GM12872 (cell line): ENCODE data around the gene PLEKHH3.

Source experiments
- TF ChIP-seq, protein P1 (sequence below): IDR thresholded peaks from 3 replicates; pipeline ENCODE4 v1.5.1; 2011; ENCODE audit warnings: low read depth, mild to moderate bottlenecking, low read length, moderate library complexity; ENCODE audit not compliant: insufficient read depth

PLEKHH3 gene

DNA sequence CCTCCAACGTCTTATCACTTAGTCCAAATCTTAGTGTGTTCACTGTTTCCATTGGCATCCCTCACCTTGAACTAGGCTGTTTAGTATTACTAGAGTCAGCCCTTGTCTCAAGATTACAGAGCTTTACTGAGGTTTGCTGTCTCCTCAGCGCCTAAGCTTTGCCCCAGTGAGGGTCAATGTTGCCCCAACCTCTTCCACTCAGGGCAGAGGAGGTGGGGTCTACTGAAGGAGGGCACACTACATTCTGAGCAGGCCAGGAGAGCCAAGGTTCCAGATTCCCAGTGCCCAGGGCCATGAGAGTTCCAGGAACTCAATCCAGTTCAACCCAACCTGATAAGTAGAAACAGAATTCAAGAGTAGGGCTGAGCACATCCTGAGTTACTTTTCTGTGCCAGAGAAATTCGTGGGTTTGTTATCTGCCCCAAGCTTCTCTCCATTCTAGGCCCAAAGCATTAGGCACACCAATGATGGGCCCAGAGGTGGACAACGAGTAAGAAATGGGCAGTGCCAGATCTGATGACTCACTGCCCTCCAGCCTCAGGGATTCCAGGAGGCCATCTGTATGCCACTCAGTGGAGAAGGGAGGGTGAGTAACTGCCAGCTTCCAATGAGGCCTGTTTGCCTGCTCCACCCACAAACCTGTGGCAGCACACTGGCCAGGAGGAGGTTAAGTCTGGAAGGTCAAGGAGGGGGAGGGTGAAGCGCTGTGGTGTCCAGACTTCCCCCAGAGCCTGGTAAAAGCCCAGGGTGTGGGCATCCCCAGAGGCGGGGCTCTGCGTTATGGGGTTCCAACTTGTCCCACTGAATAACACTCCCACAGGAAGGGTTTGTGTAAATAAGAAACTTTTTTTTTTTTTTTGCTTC, 9.5 kb downstream of the PLEKHH3 start:
- TF ChIP-seq, protein P1, sequence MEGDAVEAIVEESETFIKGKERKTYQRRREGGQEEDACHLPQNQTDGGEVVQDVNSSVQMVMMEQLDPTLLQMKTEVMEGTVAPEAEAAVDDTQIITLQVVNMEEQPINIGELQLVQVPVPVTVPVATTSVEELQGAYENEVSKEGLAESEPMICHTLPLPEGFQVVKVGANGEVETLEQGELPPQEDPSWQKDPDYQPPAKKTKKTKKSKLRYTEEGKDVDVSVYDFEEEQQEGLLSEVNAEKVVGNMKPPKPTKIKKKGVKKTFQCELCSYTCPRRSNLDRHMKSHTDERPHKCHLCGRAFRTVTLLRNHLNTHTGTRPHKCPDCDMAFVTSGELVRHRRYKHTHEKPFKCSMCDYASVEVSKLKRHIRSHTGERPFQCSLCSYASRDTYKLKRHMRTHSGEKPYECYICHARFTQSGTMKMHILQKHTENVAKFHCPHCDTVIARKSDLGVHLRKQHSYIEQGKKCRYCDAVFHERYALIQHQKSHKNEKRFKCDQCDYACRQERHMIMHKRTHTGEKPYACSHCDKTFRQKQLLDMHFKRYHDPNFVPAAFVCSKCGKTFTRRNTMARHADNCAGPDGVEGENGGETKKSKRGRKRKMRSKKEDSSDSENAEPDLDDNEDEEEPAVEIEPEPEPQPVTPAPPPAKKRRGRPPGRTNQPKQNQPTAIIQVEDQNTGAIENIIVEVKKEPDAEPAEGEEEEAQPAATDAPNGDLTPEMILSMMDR: no peak

DNA sequence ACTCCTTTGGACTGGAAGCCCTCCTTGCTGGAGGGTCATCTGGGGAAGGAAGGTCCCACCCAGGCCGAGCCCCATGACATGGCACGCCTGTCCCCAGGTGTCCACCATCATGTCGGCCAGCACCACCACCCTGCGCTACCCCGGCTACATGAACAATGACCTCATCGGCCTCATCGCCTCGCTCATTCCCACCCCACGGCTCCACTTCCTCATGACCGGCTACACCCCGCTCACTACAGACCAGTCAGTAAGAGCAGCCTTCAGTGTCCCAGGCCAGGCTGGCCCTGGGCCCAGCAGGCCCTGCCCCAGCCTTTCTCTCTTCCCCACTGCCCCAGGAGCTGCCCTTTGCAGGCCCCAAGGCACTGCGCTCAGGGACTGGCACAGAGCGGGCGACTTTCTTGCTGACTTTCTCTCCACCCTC, 11.2 kb downstream of the PLEKHH3 start:
- TF ChIP-seq, protein P1: no peak

DNA sequence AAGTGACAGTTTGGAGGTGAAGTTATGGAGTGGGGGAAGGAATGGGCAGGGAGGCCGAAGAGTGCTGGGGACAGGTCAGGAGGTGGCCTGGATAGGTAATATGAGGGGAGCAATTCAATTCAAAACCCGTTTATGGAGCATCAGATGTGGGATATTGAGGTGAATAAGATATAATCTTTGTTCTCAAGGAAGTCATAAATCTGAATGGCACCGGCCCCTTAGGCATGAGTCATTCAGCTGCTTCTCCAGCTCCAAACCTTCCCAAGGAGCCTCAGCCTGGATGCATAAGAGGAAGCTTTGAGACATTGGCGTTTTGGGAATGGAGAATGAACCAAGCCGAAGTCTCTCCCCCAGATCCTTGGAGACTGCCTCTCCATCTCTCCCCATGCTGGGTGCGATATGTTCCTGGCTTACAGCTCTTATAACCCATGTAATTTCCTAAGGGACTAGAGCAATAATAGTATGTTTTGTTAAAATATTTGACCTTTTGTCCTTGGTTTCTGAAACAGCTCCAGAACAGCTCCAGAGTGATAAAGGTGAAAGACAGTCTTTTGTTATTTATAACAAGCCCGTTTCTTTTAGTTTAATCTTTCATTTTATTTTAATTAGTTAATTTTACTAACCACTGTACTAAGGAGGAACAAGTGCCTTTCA, 16.0 kb downstream of the PLEKHH3 start:
- TF ChIP-seq, protein P1: no peak

DNA sequence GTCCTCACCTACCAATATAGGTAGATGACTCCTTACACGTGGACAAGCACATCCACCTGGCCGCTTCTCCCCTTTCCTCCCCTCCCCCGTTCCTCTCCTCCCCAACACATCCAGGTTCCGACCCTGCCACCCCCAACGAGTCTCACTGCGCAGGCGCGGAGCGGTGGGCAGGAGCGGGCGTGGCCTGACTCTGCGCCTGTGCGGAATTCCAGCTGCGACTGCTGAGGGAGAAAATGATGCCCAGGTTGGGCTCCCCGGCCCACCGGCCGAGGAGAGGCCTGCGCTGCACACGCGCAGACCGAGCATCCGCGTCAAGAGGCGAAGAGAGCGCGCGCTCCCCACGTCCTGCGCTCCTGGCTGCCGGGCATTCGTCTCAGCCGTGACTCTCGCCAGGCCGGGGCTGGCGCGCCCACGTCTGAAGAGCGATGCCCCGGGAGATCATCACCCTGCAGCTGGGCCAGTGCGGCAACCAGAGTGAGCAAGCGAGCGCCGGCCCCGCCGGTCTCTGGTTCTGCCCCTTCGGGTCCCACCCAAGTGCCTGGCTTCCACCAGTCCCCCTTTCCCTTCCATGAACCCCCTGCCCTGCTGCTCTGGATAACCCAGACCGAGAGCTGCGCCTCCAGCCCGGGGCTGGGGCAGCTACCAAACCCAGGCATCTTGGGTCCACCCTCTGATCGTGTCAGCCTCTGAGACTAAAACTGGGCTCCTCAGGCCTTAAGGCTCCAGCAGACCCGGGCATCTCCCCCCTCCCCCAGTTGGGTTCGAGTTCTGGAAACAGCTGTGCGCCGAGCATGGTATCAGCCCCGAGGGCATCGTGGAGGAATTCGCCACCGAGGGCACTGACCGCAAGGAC, 17.5 kb downstream of the PLEKHH3 start, which contains the start of gene TUBG2:
TUBG2 (plus strand) TSS at position 206 of the 853 bp plus-strand sequence; CDS start at position 426, 220 bp downstream.
- TF ChIP-seq, protein P1: no peak

DNA sequence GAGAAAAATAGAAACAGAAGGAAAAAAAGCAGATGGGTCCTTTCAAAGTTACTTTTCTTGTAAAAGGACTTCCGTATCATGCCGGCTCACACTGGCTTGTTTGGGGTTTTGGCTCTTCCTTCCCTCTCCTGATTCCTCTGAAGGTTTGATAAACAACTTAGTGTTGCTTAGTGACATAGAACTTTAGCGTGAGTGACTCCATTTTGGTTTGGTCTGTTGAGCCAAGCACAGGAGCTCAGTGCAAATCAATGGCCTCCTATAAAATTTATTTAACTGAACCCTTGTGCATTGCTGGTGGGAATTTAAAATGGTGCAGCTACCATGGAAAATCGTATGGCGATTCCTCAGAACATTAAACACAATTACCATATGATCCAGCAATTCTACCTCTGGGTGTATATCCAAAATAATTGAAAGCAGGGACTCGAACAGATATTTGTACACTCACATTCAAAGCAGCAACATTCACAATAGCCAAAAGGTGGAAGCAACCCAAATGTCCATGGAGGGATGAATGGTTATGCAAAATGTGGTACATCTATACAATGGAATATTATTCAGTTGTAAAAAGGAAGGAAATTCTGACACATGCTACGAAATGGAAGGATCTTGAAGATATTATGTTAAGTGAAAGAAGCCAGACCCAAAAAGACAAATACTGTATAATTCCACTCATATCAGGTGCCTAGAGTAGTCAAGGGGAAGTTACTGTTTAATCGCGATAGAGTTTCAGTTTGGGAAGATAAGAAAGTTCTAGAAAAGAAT, 18.8 kb downstream of the PLEKHH3 start:
- TF ChIP-seq, protein P1: no peak

- TF ChIP-seq, protein P1: no peak
Observed at GRCh38 chr17:42655528-42655927, 21.3 kb downstream of the PLEKHH3 start.
